ENCODE data around the gene KCTD1.

Gene KCTD1

GRCh38 chr18:26454192-26454591 is 94.2 kb downstream of the KCTD1 start:
- no peak for DNase-seq (ENCODE audit: extremely low read depth, low read depth)
- TF ChIP-seq, protein P1, sequence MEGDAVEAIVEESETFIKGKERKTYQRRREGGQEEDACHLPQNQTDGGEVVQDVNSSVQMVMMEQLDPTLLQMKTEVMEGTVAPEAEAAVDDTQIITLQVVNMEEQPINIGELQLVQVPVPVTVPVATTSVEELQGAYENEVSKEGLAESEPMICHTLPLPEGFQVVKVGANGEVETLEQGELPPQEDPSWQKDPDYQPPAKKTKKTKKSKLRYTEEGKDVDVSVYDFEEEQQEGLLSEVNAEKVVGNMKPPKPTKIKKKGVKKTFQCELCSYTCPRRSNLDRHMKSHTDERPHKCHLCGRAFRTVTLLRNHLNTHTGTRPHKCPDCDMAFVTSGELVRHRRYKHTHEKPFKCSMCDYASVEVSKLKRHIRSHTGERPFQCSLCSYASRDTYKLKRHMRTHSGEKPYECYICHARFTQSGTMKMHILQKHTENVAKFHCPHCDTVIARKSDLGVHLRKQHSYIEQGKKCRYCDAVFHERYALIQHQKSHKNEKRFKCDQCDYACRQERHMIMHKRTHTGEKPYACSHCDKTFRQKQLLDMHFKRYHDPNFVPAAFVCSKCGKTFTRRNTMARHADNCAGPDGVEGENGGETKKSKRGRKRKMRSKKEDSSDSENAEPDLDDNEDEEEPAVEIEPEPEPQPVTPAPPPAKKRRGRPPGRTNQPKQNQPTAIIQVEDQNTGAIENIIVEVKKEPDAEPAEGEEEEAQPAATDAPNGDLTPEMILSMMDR (IDR thresholded peaks at IDR 0.05; ENCODE audit: low read depth, low read length, missing control alignments): no peak
- no peak overlapping the region for H3K4me3 ChIP-seq (replicated peaks; ENCODE audit: low read depth, low read length)

GRCh38 chr18:26453386-26453901 is 94.9 kb downstream of the KCTD1 start:
- DNase-seq (ENCODE audit: extremely low read depth, low read depth): no peak
- TF ChIP-seq, protein P1 (IDR thresholded peaks at IDR 0.05; ENCODE audit: low read depth, low read length, missing control alignments): no peak
- no peak overlapping the region for H3K4me3 ChIP-seq (replicated peaks; ENCODE audit: low read depth, low read length)

DNA sequence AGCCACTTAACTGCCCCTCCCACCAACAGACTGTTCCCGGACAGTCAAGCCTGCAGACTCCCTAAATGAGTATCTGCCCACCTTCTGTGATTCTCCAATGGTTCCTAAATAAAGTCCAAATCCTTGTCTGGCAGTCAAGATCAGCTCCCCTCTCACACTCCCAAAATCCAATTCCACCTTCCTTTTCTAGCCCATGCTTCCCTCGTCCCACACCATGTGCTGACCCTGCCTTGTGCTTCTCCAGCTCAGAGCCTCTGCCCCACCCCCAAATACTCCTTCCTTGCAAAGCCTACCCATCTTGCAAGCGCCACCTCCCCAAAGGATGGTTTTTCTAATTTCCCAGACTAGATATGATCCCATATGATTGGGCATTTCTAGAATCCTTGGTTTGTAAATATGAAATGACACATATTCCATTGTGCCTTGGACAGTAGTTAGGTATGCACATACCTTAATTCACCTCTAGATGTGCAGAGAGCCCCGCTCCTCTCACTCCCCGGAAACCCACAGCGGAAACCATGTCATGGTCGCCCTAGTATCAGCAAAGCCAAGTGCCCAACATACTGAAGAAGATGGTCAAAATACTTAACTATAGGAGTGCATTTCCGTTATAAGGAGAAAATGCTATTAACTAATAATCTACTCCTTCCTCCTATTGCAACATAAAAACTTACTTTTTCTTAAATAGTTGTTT is 97.2 kb downstream of the KCTD1 start:
- no peak for DNase-seq (ENCODE audit: extremely low read depth, low read depth)
- no peak overlapping the region for H3K4me3 ChIP-seq (replicated peaks; ENCODE audit: low read depth, low read length)
- TF ChIP-seq, protein P1 (IDR thresholded peaks at IDR 0.05; ENCODE audit: low read depth, low read length, missing control alignments): no peak

- TF ChIP-seq, protein P1 (IDR thresholded peaks at IDR 0.05; ENCODE audit: low read depth, low read length, missing control alignments): no peak
- H3K4me3 ChIP-seq (replicated peaks; ENCODE audit: low read depth, low read length): no peak overlapping the region
- no peak for DNase-seq (ENCODE audit: extremely low read depth, low read depth)
Observed at GRCh38 chr18:26448714-26449159, 99.6 kb downstream of the KCTD1 start.

GRCh38 chr18:26443853-26444252 is 104.5 kb downstream of the KCTD1 start:
- H3K4me3 ChIP-seq (replicated peaks; ENCODE audit: low read depth, low read length): no peak overlapping the region
- no peak for DNase-seq (ENCODE audit: extremely low read depth, low read depth)

DNA sequence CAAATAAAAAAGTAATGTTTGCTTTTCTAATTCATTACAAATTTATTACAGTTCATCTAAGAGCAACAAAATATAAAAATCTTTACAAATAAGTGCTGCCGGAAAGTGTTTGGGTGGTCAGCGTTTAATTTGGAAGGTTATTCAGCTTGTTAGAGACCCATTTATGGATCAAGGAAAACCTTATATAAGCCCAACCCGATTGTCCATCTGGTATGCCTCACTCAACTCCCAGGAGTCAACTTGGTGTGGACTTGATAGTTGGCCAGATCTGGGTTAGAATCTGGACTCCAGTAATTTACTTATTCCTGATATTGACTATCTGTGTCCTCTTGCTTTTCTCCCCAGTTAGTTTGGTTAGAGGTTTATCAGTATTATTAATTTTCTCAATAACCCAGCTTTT is 106.2 kb downstream of the KCTD1 start:
- TF ChIP-seq, protein P1 (IDR thresholded peaks at IDR 0.05; ENCODE audit: low read depth, low read length, missing control alignments): no peak
- DNase-seq (ENCODE audit: extremely low read depth, low read depth): no peak
- no peak overlapping the region for H3K4me3 ChIP-seq (replicated peaks; ENCODE audit: low read depth, low read length)

More at GRCh38 chr18:26443853-26444252, 104.5 kb downstream of the KCTD1 start:
- TF ChIP-seq, protein P1 (IDR thresholded peaks at IDR 0.05; ENCODE audit: low read depth, low read length, missing control alignments): no peak

Measured in HFF-Myc (cell line).